CD4-positive, alpha-beta memory T cell (primary cell): ENCODE measurements around the gene FER. TPM values are rescaled to one million over a fixed set of nuclear protein-coding genes. Genes with fewer than 3 reads are reported as not detected.

Source experiments
- CTCF ChIA-PET: fragments of 350-600 bp; sonication (Branson Sonifier 250); formaldehyde crosslinking; loops from one replicate; lab custom pipeline; 2021; ENCODE audit warnings: inconsistent platforms; ENCODE audit not compliant: partially characterized antibody; lab: Charles Lee
- POLR2A ChIA-PET: fragments of 350-600 bp; sonication (Branson Sonifier 250); formaldehyde crosslinking; loops from one replicate; lab custom pipeline; 2021; ENCODE audit not compliant: partially characterized antibody; lab: Charles Lee
- DNase-seq, 5 donors: peaks; one replicate each; pipeline versions ENCODE4 v3.0.0 to v3.0.0-alpha.2; 2020 to 2022; ENCODE audit warnings: mixed read lengths in 1 of 5
- H3K27ac ChIP-seq: one replicate; pipeline ENCODE4 v1.7.0; 2013; ENCODE audit warnings: low read depth, low read length
- H3K27me3 ChIP-seq: 2 replicates; pipeline ENCODE4 v1.7.0; 2013; ENCODE audit warnings: mild to moderate bottlenecking, low read length, moderate library complexity; ENCODE audit not compliant: insufficient read depth
- H3K36me3 ChIP-seq: 2 replicates; pipeline ENCODE4 v1.7.0; 2013; ENCODE audit warnings: mild to moderate bottlenecking, low read length, moderate library complexity; ENCODE audit not compliant: insufficient read depth
- H3K4me1 ChIP-seq: 2 replicates; pipeline ENCODE4 v1.7.0; 2013; ENCODE audit warnings: mild to moderate bottlenecking, low read length, moderate library complexity; ENCODE audit not compliant: insufficient read depth
- H3K4me3 ChIP-seq, 2 donors: one replicate each; pipeline ENCODE4 v1.7.0; 2013; ENCODE audit warnings: low read length in 2 of 2, mild to moderate bottlenecking in 1 of 2
- H3K9me3 ChIP-seq, 2 donors: one replicate each; pipeline ENCODE4 v1.7.0; 2013; ENCODE audit warnings: low read length in 2 of 2, control low read depth in 1 of 2; ENCODE audit not compliant: control insufficient read depth in 1 of 2
- H3K27ac Mint-ChIP-seq, 7 donors: one replicate each; pipeline ENCODE4 v1.8.0; 2020 to 2021; ENCODE audit warnings: mixed read lengths in 7 of 7, mild to moderate bottlenecking in 6 of 7, inconsistent platforms in 3 of 7, moderate library complexity in 3 of 7
- H3K27me3 Mint-ChIP-seq, 2 donors: one replicate each; pipeline ENCODE4 v1.8.0; 2020 to 2021; ENCODE audit warnings: mixed read lengths in 2 of 2
- H3K36me3 Mint-ChIP-seq, 2 donors: one replicate each; pipeline ENCODE4 v1.8.0; 2020 to 2021; ENCODE audit warnings: mixed read lengths in 2 of 2, inconsistent platforms in 1 of 2, mild to moderate bottlenecking in 1 of 2
- H3K4me1 Mint-ChIP-seq, 4 donors: one replicate each; pipeline ENCODE4 v1.8.0; 2020 to 2021; ENCODE audit warnings: mixed read lengths in 4 of 4, mild to moderate bottlenecking in 1 of 4
- H3K4me3 Mint-ChIP-seq, 8 donors: one replicate each; pipeline ENCODE4 v1.8.0; 2020 to 2021; ENCODE audit warnings: mixed read lengths in 8 of 8, mild to moderate bottlenecking in 7 of 8, moderate library complexity in 6 of 8, inconsistent platforms in 3 of 8
- H3K9me3 Mint-ChIP-seq, 8 donors: one replicate each; pipeline ENCODE4 v1.8.0; 2020 to 2021; ENCODE audit warnings: mixed read lengths in 8 of 8, mild to moderate bottlenecking in 5 of 8, inconsistent platforms in 3 of 8, moderate library complexity in 1 of 8
- intact Hi-C: fragments of 100-400 bp; cut with micrococcal nuclease; formaldehyde crosslinking; loops from one replicate; pipeline ENCODE4 v1.15.1; 2023
- polyA plus RNA-seq, 2 donors: library from polyadenylated mRNA; unstranded; fragments of 300-500 nt; fragmentation: Illumina TruSeq; gene quantifications; one replicate each; pipeline ENCODE4 v1.2.3, GENCODE V29; 2021
- total RNA-seq, 2 experiments: library from RNA; stranded (reverse); gene quantifications; one replicate each; pipeline ENCODE4 v1.2.3, GENCODE V29; 2021

Gene FER
- total and polyA plus RNA-seq, 4 experiments from 2014 or later, result 6.1 to 11.3 (median 10.3) TPM

DNA sequence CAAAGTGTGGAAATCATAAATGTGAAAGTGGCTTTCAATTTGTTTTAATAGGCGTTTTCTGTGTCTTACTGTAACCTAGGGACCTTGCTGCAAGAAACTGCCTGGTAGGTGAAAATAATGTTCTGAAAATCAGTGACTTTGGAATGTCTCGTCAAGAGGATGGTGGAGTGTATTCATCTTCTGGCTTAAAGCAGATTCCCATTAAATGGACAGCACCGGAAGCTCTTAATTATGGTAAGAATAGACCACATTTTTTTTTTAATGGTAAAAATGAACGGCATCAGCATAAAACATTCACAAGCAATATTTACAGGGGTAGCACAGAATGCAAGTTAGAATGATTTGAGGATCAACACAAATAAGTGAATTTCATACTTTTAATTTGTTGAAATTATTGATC lies 433.0 kb downstream of the FER start:
- H3K9me3 ChIP-seq, result no peaks in the 10 kb centered on the region
- no peaks in the 10 kb centered on the region for H3K27me3 Mint-ChIP-seq
- no peak overlapping the region for H3K27ac ChIP-seq
- H3K4me1 ChIP-seq, result no peaks in the 10 kb centered on the region
- no peaks in the 10 kb centered on the region for H3K4me1 Mint-ChIP-seq
- H3K27ac Mint-ChIP-seq, result no peak overlapping the region
- intact Hi-C loops, result no loop called here
- H3K9me3 Mint-ChIP-seq, result no peaks in the 10 kb centered on the region
- ChIA-PET CTCF (no interaction called here), POLR2A (no interaction called here)
- DNase-seq, result no peak
- no peaks in the 10 kb centered on the region for H3K27me3 ChIP-seq
- H3K36me3 Mint-ChIP-seq, result peaks cover under 1 to 15% of the 10 kb centered on the region in 2 donors
- no peak overlapping the region for H3K4me3 Mint-ChIP-seq
- no peak overlapping the region for H3K4me3 ChIP-seq
- no peaks in the 10 kb centered on the region for H3K36me3 ChIP-seq

DNA sequence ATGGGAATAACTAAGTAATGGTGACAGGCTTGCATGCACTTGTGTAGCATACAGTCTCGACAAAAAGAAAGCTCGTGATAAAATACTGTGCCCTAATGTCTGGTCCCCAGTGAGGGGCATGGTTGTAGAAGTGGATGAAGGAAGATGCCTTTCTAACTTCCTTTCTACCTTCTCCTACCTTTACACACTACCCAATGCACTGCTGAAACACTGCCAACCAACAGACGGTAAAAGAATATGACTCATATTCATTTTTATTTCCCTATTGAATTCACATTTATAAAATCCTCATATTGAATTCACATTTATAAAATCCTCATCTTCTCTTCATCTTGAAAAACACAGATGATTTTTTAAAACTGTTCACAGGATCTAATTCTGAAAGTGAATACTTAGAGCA lies 439.1 kb downstream of the FER start:
- Mint-ChIP-seq H3K27ac (no peak overlapping the region), H3K36me3 (peaks cover 10 to 14% of the 10 kb centered on the region in 2 donors), H3K4me1 (peaks cover 2 to 4% (median 3%) of the 10 kb centered on the region in 4 donors), H3K27me3 (no peaks in the 10 kb centered on the region), H3K4me3 (no peak overlapping the region), H3K9me3 (no peaks in the 10 kb centered on the region)
- H3K36me3 ChIP-seq, result no peaks in the 10 kb centered on the region
- H3K9me3 ChIP-seq, result no peaks in the 10 kb centered on the region
- intact Hi-C loops, result no loop called here
- no peak for DNase-seq
- ChIA-PET POLR2A (interaction anchor here (0.8 kb wide), 1 partner anchor 17 kb away, joined by 3 read pairs; no protein-coding TSS in a partner anchor), CTCF (no interaction called here)
- peaks cover 3% of the 10 kb centered on the region for H3K4me1 ChIP-seq
- no peaks in the 10 kb centered on the region for H3K27me3 ChIP-seq
- no peak overlapping the region for H3K27ac ChIP-seq
- no peak overlapping the region for H3K4me3 ChIP-seq

DNA sequence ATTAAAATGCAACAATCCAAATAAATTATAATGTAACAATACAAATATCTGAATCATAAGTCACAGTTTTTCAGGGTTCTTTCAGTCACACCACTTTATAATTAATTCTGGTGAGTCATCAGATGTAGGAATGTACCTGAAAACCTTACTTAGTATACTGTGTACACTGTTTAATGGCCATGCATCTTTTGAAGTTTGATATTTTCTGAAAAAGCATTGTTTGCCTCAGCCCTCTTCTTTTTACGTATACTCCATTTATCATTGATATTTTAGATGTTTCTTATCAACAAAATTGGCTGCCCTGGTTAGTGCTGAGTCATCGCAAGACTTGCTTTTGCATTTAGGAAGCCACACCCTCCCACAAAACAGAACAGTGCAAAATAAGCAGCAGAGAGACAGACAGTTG lies 443.5 kb downstream of the FER start:
- Mint-ChIP-seq H3K4me1 (peaks cover 4 to 7% (median 4%) of the 10 kb centered on the region in 4 donors), H3K9me3 (peaks cover 0 to 1% (median 0%) of the 10 kb centered on the region in 8 donors), H3K27me3 (no peaks in the 10 kb centered on the region), H3K4me3 (no peak overlapping the region), H3K36me3 (peaks cover 3 to 5% of the 10 kb centered on the region in 2 donors), H3K27ac (peak overlapping the region in 2 of 7 donors; percentile 13 to 20)
- no peak overlapping the region for H3K27ac ChIP-seq
- ChIA-PET POLR2A (no interaction called here), CTCF (no interaction called here)
- no peak for DNase-seq
- intact Hi-C loops, result no loop called here
- H3K4me3 ChIP-seq, result no peak overlapping the region
- H3K36me3 ChIP-seq, result no peaks in the 10 kb centered on the region
- H3K9me3 ChIP-seq, result no peaks in the 10 kb centered on the region
- H3K4me1 ChIP-seq, result peaks cover 3% of the 10 kb centered on the region
- H3K27me3 ChIP-seq, result no peaks in the 10 kb centered on the region

DNA sequence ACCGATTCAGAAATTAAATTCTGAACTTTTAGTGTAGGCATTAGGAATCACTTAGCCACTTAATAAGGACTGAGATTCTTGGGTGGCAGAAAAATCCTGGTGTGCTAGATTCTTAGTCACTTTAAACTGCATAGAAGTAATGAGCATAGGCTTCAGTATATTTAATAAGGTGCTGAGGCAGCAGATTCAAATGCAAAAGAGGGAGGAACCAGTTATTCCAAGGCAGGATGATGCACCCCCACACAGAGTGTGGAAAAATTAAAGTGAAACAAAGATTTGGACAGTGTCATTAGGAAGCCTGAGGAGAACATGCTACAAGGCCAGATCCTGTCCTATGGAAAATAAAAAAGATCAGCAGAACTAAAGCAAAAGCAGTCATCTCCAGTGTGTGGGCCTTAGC lies 444.3 kb downstream of the FER start:
- intact Hi-C loops, result no loop called here
- Histone ChIP-seq H3K36me3 (no peaks in the 10 kb centered on the region), H3K4me3 (no peak overlapping the region), H3K27me3 (no peaks in the 10 kb centered on the region), H3K4me1 (peaks cover 3% of the 10 kb centered on the region), H3K9me3 (no peaks in the 10 kb centered on the region), H3K27ac (no peak overlapping the region)
- Mint-ChIP-seq H3K27me3 (no peaks in the 10 kb centered on the region), H3K4me1 (peaks cover 4 to 7% (median 4%) of the 10 kb centered on the region in 4 donors), H3K9me3 (peaks cover 0 to 1% (median 0%) of the 10 kb centered on the region in 8 donors), H3K27ac (no peak overlapping the region), H3K4me3 (no peak overlapping the region), H3K36me3 (peaks cover 3 to 4% of the 10 kb centered on the region in 2 donors)
- DNase-seq, result no peak
- ChIA-PET CTCF (no interaction called here), POLR2A (no interaction called here)

DNA sequence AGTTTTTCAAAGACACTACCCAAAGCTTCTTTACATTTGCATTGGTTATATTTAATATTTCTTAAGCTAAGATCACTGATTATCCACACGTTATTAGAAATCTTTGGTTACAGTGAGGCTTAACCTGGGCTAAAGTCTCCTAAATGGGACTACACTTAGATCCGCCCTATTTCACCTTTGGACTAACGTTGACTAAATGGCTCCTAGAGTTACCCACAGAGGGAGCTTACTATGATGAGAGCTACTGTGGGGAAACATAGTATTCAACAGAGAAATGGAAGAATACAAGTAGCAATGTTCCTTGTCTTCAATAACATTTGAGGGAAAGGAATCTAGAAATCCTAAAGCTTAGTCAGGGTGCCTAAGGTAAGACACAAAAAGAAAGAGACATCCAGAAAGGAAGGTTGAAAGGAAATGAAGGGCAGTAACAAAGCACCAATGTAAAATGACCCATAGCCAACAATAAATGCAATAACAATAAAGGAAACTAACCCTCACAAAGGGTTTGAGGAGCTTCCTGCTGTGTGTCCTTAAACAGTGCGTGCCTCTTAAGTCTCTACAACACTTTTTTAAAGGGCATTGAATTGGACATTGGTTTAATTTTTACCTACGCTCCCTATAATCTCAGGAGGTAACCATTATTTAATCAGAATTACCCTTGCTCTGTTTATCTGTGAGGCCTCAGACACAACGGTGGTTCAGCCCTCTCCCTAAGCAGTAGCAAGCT lies 445.0 kb downstream of the FER start:
- Histone ChIP-seq H3K27ac (no peak overlapping the region), H3K4me3 (no peak overlapping the region), H3K9me3 (no peaks in the 10 kb centered on the region), H3K27me3 (no peaks in the 10 kb centered on the region), H3K4me1 (peaks cover 3% of the 10 kb centered on the region), H3K36me3 (no peaks in the 10 kb centered on the region)
- H3K4me1 Mint-ChIP-seq, result peaks cover 4 to 7% (median 4%) of the 10 kb centered on the region in 4 donors
- H3K27ac Mint-ChIP-seq, result no peak overlapping the region
- no peak for DNase-seq
- no peaks in the 10 kb centered on the region for H3K36me3 Mint-ChIP-seq
- H3K27me3 Mint-ChIP-seq, result no peaks in the 10 kb centered on the region
- intact Hi-C loops, result no loop called here
- CTCF ChIA-PET, result no interaction called here
- peaks cover 0 to 1% (median 0%) of the 10 kb centered on the region in 8 donors for H3K9me3 Mint-ChIP-seq
- no peak overlapping the region for H3K4me3 Mint-ChIP-seq
- POLR2A ChIA-PET, result no interaction called here

DNA sequence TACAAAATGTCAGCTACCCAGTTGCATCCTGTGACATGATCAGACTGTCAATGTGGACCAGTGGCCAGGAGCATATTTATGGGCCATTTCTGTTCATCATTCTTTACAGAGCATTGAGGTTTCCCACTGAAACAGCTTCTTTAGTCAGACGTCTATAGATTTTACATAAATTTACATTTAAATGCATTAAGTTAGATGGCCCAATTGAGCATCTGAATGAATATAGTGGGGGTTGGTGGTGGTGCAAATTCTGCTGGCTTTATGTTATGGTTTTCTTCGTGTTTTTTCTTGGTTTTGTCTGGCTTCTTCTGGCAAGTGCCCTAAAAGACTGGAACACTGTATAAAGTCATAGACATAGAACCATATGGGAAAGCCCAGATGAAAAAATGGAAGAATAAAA lies 448.0 kb downstream of the FER start:
- Mint-ChIP-seq H3K4me3 (no peak overlapping the region), H3K4me1 (peaks cover 4 to 7% (median 4%) of the 10 kb centered on the region in 4 donors), H3K9me3 (peaks cover 0 to 1% (median 0%) of the 10 kb centered on the region in 8 donors), H3K27ac (no peak overlapping the region), H3K36me3 (no peaks in the 10 kb centered on the region), H3K27me3 (peaks cover 0 to 2% of the 10 kb centered on the region in 2 donors)
- no peak for DNase-seq
- Histone ChIP-seq H3K27ac (no peak overlapping the region), H3K27me3 (no peaks in the 10 kb centered on the region), H3K36me3 (no peaks in the 10 kb centered on the region), H3K4me1 (peaks cover 3% of the 10 kb centered on the region), H3K9me3 (no peaks in the 10 kb centered on the region), H3K4me3 (no peak overlapping the region)
- intact Hi-C loops, result no loop called here
- ChIA-PET CTCF (no interaction called here), POLR2A (no interaction called here)

DNA sequence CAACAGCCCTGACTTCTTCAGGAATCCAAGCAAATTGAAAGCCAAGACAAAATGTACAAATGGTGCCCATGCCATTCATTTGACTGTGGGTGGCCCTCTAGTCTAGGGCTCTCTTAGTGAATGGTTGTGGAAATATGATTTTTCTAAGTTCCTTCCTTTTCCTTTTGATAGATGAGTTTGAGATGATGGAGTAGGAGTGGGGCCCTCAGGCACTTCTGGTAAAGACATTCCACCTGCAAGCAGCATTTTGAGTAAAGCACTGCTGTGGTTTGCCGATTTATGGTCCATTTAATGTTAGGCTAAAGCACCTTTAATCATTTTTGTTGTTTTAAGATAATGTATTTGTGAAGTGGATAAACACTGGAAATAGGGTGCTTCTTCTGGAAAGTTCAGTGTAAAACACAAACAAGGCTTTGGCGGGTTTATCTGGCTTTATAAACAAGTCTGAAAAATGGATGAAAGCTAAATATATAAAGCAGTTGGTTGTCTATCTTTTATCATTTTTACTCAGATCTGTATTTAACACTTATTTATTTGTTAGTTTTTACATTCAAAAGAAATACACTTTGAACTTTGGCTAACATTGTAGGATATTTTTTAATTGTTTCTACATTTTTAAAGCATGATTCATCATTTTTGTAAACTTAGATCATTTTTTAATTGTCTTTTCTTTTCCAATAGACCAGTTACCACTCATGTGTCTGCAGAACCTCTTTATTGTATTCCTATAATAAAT lies 448.6 kb downstream of the FER start:
- Histone ChIP-seq H3K4me1 (peaks cover 2% of the 10 kb centered on the region), H3K27ac (no peak overlapping the region), H3K27me3 (no peaks in the 10 kb centered on the region), H3K9me3 (no peaks in the 10 kb centered on the region), H3K36me3 (no peaks in the 10 kb centered on the region), H3K4me3 (no peak overlapping the region)
- ChIA-PET POLR2A (no interaction called here), CTCF (interaction anchor here (0.7 kb wide), 1 partner anchor 8 kb away, joined by 5 read pairs; no protein-coding TSS in a partner anchor)
- Mint-ChIP-seq H3K27me3 (peaks cover 0 to 2% of the 10 kb centered on the region in 2 donors), H3K4me1 (peaks cover 2 to 6% (median 3%) of the 10 kb centered on the region in 4 donors), H3K4me3 (no peak overlapping the region), H3K27ac (no peak overlapping the region), H3K36me3 (no peaks in the 10 kb centered on the region), H3K9me3 (peaks cover 0 to 2% (median 0%) of the 10 kb centered on the region in 8 donors)
- intact Hi-C loops, result no loop called here
- DNase-seq, result no peak
